Activated CD4-positive, alpha-beta T cell treated with anti-CD3 and anti-CD28 coated beads for 1 hour (primary cell): ENCODE results near the gene ZNF81.
A peak's percentile ranks its signal among the peaks of the same experiment; 100 is the strongest.
"Not testable (repeated sequence)": the region's sequence is repeated elsewhere in the genome, so short reads cannot be mapped to it uniquely, and the experiment has no call there.

ENCODE experiments used
- DNase-seq: peaks from one replicate; pipeline ENCODE4 v3.0.0-alpha.2; 2020

The ZNF81 gene

DNA sequence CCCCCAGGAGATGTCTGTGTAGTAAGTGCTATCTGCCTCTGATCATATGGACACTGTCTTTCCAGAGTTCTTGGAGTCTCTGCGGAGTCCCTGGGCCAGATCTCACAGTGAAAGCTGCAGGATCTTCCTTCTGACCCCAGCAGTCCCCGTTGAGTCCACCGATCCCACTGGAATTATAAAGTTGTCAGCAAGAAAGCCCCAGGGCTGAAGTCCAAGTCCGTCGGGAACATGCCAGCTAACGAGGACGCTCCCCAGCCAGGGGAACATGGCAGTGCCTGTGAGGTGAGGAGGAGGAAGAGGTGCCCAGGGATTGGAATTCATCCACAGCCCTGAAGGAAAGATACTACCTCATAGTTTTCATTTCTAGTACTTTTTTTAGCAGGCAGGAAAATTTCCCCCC is 9.3 kb downstream of the ZNF81 start:
- no peak for DNase-seq

DNA sequence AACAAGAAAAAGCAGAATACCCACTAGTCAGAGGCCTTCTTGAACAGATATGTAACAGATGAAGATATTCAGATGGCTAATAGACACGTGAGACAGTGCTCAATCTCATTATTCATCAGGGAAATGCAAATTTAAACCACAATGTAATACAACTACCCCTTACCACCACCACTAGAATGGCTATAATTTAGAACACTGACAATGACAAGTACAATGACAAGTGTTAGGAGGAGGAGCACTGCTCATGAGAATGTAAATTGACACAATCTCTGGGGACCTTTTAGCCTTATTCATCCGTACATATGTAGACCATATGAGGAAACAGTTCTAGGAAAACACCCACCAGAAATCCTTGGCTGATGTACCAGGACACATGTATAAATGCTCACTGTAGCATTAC is 13.1 kb downstream of the ZNF81 start:
- no peak for DNase-seq

DNA sequence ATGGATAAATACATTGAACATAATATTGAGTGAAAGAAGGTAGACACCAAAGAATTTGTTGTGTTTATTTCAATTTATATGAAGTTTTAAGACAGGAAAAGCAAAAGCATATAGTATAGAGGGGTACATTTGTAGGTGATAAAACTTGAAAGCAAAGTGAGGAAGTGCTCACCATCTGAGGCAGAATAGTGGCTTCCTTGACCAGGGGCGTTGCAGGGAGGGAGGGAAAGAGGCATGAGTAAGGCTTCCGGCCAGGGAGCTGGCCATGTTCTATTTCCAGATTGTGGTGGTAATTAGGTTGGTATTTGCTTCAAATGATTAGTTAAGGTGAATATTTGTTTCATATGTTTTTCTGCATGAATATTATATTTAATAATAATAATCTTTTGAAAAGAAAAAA is 13.7 kb downstream of the ZNF81 start:
- not testable (repeated sequence) for DNase-seq

DNA sequence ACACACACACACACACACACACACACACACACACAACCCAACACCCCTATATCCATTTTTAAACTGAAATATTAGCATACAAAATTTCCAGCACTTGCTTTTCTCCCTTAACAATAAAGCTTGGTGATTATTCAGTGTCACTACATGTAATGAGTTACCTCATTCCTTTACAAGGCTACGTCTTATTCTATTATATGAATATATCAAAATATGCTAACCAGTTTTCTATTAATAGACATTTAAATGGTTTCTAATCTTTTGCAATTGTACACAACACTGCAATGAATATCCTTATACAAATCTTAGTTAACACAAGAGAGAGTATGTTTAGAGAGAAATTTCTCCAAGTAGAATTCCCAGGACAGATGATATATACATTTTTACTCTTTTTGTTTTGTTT is 14.2 kb downstream of the ZNF81 start:
- no peak for DNase-seq

DNA sequence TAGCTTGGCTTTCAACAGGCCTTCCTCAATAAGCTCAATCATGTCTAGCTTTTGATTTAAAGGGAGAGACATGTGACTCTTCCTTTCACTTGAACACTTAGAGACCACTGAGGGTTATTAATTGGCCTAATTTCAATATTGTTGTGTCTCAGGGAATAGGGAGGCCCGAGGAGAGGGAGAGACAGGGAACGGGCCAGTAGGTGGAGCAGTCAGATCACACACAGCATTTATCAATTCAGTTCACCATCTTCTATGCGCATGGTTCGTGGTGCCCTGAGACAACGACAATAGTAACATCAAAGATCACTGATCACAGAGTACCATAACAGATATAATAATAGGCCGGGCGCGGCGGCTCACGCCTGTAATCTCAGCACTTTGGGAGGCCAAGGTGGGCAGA is 17.8 kb downstream of the ZNF81 start:
- peak; percentile 10 for DNase-seq

DNA sequence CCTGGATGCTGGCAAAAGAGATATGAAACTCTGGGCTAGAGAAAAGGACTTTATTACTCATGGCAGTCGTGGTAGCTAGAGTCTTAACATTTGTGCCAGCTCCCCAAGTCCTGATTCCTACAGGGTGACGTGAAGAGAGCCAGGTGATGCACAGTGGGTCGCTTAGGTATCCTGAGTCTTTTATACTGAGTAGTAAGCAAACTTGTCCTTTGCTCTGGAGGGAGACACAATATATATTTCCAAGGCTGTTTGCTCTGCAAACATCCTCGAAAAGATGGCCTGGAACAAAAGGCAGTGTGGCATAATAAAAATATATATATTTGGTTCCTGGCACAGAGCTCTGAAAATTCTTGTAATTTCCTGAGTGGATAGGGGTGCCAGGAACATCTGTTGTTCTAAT is 23.0 kb downstream of the ZNF81 start:
- no peak for DNase-seq

DNA sequence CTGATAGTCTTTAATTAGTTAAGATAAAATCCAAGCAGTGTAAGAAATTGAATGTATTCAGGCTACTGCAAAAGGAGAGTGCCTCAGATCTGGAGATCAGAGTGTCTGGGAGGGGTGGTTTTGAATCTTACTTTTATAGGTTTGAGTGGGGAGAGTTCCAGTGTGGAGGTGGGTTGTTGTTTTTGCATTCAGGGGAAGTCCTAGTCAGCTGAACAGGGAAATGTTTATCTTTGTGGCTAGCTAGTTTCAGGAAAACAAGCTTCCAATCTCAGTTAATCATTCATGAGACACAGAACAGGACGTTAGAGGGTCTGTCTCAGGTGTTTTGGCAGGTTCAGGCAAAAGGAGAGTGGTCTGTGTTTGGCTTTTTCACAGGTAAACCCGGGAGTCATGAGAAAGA is 26.0 kb downstream of the ZNF81 start:
- no peak for DNase-seq

DNA sequence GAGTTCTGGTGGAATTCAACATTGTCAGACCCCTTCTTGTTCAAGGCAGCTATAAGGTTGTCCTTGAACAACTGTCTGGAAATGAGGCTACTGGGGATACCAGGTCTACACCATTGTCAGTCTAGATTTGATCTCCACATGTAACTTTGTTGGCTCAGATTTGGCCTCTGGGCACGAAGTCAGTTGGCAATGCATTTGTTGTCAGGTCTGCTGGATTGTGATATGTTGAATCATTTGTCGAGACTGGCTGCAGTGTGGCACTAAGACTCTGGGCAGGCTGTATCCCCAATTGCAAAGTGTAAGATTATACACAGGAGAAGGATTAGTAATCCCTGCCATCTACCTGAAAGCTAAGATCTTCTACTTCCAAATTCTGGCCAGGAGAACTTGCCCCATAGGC is 26.5 kb downstream of the ZNF81 start:
- DNase-seq, result no peak

DNA sequence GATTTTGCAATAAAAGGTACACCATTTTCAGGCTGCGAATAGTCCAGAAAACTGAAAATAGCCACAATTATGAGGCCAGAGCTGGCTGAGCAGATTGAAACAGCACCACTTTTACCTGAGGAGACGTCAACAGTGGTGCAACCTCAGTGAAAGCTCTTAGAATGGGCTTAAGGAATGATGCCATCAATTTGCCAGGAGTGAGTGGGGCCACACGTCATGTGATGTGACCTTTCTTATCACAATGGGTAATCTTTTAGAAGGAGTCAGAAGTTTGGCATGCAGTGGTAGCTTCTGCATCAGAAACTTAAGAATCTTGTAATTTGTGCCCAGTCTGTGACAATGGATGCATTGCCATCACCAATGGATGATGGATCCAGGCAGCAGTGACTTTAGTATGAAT is 27.6 kb downstream of the ZNF81 start:
- DNase-seq, result no peak

DNA sequence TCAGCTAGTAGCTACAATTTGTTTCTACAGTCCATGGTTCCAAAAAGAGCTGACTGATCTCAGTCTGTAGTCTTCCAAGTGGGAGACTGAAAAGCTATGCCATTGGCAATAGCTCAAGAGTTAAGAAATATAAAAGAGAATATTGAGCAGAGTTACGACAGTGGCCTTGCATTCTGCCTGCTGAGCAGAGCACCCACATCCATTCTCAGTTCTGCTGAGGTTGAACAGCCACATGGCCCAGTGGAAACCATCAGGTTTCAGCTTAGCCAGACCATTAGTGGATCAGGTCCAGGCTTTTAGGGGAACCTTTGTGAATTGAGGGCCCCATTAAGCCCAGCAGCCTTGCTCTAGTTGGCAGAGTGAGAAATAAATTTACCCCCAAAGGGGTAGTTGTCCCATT is 28.1 kb downstream of the ZNF81 start:
- no peak for DNase-seq

DNA sequence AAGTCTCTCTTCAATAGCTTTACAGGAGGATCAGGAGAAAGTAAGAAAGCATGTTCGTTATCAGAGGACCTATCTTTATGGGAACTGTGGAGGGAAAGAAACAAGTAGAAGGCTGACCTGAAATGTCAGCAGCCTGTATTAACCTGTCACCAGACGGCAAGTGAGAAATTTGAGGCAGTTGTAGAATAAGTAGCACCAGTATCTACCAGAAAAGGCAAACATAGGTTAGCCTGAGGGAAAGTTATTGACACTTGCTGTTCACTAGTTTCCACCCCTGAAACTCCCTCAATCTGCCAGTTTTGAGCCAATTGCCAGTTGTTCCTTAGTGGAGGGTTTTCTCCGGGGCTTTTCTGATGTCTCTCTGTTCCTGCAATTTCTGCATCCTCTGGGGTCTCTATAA is 36.4 kb downstream of the ZNF81 start:
- no peak for DNase-seq

DNA sequence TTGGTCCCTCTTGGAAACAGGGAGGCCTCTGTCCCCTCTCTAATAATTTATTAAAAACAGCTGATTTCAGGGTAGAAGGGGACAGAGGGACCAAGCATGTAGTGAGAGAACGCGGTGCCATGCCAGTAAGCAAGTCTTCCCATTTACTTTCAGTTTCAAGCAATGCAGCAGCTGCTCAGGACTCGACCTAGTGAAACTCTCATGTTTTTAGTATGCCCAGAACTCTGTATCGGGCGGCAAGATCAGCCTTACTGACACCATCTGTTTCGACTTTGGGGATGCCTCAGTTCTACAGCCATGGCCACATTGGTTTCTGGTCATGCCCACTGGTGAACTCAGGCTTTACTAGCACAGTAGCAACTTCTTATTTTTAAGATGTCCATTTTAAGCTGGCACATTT is 40.6 kb downstream of the ZNF81 start:
- no peak for DNase-seq

DNA sequence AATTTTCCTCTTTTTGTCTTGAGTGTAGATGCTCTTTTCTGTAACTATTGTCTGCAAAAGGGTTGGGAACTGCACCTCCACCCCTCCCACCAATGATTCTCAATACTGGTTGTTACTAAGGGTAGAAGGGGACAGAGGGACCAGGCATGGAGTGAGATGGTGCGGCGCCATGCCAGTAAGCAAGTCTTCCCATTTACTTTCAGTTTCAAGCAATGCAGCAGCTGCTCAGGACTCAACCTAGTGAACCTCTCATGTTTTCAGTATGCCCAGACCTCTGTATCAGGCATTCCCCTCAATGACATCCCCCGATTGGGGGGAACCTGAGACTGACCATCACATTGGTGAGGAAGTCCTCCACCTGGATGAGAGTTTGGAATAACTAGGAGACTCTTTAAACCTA is 41.5 kb downstream of the ZNF81 start:
- no peak for DNase-seq

DNA sequence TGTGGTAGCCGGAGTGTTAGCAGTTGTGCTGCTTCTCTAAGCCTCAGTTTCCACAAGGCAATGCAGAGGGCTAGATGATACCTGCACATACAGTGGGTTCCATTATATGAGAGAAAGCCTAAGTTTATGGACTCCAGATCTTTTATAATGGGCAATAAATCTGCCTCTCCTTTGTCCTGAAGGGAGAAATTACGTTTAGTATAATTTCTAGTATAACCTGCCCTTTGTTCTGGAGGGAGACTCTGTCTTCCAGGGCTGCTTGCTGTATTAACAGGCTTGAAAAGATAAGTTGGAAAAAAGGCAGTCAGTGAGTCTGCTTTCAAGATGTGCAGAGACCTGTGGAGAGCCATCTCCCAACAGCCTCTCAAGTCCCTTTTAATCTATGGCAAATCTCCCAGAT is 42.8 kb downstream of the ZNF81 start:
- DNase-seq, result no peak

DNA sequence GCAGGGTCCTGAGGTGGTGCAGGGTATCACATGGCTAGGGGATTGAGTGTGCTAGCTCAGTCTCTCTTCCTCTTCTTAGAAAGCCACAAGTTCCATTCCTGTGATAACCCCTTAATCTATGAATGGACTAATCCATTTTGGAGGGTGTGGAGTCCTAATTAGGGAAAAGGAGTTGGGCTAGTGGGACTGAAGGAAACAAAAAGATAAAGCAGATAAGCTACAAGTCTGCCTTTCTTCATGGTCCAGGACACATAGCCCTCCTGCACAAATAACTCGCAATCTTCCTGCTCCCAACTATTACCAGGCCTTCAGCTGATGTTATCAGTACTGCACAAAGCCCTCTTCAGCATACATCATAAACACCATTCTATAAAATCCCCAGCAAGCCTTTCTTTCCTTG is 44.2 kb downstream of the ZNF81 start:
- DNase-seq, result no peak

DNA sequence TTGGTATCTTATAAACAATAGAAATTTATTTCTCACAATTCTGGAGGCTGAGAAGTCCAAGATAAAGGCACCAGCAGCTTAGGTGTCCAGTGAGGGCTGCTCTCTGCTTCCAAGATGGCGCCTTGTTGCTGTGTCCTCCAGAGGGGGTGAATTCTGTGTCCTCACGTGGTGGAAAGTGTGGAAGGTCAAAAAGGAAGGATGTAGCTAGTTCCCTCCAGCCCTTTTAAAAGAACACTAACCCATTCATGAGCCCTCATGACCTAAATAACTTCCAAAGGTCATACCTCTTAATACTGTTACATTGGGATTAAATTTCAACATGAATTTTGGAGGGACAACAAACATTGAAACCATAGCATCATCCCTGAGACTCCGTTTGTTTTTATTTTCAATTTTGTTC is 48.8 kb downstream of the ZNF81 start:
- DNase-seq, result no peak

DNA sequence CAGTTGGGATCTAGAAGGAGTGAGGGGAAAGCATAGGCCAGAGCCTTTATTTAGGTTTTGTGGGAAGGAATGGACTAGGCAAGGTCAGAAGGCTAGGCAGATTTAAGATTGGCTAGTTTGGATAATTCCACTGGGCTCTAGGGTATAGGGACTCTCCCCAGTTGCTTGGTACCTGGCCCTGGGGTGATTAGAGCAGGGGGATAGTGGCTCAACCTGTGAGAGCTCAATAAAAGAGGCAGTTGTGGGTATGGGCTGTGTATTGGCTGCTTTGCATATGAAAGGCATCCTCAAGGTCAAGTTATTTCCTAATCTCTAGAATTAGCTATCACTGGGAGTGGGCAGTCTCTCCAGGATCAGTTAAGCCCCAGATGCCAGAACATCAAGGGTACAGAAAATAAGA is 61.3 kb downstream of the ZNF81 start:
- no peak for DNase-seq

DNA sequence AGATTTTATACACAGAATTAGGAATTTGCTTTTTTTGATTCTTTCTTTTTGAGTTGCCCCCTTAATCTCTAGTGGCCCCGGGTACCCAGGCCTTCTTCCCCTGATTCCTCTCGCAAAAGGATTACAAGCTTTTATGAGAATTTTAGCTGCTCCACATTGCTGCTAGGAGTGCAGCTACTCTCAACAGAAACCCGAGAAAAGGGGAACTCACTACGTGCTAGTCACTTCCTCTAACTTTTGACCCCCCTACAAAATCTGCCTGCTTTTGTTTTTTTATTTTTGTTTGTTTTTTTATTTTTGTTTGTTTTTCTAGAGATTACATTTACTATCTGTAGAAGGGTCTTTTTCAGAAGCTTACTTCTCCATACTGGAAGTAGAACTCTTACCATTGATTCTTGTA is 64.1 kb downstream of the ZNF81 start:
- no peak for DNase-seq

DNA sequence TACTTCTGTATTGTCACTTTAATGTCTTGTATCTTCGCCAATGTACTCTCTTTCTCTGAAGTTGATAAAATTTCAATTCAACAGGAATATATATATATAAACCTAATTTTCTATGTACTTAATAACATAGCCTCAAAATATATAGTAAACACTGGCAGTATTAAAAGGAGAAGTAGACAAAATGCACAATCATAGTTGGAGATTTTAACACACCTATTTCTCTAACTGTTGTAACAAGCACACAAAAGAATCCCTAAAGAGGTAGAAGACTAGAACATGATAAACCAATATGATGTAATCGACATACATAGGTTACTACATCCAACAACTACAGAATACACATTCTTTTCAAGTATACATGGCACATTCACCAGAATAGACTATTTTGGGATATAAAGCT is 65.5 kb downstream of the ZNF81 start:
- DNase-seq, result no peak

DNA sequence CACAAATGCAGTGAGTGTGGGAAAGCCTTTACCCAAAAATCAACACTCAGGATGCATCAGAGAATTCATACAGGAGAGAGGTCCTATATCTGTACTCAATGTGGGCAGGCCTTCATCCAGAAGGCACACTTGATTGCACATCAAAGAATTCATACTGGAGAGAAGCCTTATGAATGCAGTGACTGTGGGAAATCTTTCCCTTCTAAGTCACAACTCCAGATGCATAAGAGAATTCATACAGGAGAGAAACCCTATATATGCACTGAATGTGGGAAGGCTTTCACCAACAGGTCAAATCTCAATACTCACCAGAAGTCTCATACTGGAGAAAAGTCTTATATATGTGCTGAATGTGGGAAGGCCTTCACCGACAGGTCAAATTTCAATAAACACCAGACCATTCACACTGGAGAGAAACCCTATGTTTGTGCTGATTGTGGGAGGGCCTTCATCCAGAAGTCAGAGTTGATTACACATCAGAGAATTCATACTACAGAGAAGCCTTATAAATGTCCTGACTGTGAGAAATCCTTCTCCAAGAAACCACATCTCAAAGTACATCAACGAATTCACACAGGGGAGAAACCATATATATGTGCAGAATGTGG is 79.3 kb downstream of the ZNF81 start:
- no peak for DNase-seq

DNA sequence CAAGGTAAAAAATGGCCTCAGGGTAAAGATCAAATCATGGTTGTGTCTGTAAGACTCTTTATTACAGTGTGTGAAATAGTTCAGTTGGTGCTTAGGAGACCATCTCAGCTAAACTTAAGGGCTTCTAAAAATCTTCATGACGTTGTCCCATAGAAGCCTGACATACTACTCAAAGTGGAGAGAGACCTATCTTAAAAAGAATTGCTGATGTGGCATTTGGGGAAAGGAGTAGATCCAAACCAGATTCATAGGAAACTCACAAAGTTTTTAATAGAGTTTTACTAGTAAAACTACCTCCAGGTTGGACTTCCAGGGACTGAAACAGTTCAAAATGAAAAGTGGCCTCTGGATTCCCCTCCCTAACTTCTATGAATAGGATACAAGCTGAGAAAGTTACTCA is 81.6 kb downstream of the ZNF81 start:
- DNase-seq, result no peak

DNA sequence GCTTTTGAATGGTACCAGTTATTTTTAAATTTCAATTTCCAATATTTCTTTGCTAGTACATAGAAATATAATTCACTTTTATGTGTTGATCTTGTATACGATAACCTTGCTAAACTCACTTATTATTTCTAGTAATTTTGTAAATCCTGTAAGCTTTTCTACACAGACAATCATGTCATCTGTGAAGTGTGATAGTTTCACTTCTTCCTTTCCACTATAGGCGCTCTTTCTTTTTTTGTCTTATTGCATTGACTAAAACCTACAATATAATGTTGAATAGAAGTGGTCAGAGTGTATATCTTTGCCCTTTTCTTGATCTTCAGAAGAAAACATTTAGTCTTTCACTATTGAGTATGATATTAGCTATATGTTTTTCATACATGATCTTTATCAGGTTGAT is 90.5 kb downstream of the ZNF81 start:
- DNase-seq, result no peak

DNA sequence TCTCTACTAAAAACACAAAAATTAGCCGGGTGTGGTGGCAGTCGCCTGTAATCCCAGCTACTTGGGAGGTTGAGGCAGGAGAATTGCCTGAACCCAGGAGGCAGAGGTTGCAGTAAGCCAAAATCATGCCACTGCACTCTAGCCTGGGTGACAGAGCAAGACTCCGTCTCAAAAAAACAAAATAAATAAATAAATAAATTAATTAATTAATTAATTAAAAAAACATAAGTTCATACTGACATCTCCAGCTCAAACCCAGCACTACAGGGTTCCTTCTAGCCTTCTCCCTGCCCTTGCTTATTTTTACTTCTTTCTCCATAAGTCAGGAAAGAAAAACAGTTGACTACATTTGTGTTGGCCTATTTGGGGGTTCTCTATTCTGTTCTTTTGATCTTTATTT is 95.3 kb downstream of the ZNF81 start:
- DNase-seq, result not testable (repeated sequence)

DNA sequence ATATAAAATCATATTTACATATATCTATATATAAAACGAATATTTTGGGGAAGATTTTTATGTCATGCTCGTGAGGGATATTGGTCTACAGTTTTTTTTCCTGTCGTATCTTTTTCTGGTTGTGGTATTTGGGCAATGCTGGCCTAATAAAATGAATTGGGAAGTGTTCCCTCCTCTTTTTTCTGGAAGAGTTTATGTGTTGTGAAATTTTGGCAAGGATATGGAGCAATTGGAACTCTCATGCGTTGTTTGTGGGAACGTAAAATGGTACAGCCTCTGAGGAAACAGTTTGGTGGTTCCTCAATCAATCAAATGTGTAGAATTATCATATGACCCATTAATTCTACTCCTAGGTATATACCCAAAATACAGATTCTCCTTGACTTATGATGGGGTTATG is 97.2 kb downstream of the ZNF81 start:
- DNase-seq, result no peak

DNA sequence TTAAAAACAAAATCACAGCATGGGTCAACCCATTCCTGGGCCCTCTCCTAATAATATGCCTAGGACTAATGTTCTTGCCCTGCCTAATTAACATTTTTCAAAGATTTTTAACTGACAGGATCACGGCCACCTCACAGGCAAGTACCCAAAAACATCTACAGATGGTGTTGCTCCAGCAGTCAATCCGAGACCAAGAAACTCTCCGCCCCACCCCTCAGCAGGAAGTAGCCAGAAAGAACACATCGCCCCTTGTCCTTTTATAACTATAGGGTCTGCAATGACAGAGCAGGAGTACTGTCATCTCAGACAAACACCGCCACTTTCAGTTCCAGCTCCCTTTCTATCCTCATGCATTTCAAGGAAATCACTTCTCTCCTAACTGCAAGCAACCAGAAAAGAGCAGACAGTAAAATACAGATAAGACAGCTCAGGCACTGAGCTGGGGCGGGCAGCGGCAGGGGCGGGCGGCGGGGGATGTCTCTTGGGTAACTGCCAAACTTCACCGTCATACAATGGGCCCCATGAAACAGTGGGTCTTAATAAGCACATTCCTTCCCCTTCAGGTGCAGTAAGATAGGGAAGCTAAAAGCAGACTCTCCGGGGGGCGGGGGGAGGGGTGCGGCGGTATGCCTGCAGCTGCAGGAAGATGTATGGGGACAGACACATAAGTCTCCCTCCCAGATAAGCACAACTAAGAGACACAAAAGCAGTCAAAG is 99.7 kb downstream of the ZNF81 start:
- DNase-seq, result no peak
